ENCODE data around the gene PRICKLE1.

Gene PRICKLE1

DNA sequence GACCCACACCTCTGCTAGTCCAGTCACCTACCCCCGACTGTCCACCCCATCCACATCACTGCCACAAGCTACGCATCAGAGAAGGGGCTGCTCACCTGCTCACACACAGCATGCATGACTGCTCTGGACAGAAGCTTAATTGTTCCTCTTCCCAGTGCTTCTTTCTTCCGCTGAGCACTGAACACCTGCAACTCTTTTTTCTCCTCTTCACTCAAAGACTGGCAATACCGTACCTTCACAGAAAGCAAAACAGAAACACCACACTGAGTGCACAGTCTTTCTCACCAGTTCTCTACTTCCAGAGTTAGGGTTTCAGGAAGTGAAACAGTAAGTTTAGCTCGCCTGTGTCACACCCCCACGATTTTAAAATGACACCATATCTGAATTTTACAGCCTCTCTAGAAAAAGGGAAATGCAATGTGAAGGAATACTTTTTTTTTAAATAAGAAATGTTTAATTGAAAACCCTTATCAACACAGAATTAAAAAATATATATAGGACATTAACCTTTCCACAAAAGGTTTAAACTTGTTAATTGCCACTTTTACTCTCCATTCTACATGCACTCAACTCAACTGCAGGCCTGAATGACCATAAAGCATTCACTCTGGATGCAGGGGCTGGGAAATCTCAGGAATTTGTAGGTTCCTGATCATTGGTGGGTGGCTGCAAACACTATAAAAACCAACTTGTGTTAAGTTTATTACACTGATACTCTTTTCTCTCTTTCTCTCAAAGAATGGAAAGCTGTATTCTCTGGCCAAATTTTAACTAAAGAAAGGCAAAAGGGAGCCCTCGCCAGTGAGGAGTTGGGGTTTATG lies 120.0 kb downstream of the PRICKLE1 start:
- TF ChIP-seq SIN3A (IDR thresholded peaks at IDR 0.05; ENCODE audit: borderline replicate concordance, insufficient read depth, low read length) (no peak), FOXP2 (optimal IDR thresholded peaks at IDR 0.05; ENCODE audit: borderline replicate concordance, extremely low read depth, extremely low read length, insufficient read depth) (no peak), POLR2AphosphoS5 (IDR thresholded peaks at IDR 0.05; ENCODE audit: low read depth, low read length) (no peak), TAF1 (IDR thresholded peaks at IDR 0.05; ENCODE audit: borderline replicate concordance, insufficient read depth, low read length) (no peak)
- TF ChIP-seq, protein P1, sequence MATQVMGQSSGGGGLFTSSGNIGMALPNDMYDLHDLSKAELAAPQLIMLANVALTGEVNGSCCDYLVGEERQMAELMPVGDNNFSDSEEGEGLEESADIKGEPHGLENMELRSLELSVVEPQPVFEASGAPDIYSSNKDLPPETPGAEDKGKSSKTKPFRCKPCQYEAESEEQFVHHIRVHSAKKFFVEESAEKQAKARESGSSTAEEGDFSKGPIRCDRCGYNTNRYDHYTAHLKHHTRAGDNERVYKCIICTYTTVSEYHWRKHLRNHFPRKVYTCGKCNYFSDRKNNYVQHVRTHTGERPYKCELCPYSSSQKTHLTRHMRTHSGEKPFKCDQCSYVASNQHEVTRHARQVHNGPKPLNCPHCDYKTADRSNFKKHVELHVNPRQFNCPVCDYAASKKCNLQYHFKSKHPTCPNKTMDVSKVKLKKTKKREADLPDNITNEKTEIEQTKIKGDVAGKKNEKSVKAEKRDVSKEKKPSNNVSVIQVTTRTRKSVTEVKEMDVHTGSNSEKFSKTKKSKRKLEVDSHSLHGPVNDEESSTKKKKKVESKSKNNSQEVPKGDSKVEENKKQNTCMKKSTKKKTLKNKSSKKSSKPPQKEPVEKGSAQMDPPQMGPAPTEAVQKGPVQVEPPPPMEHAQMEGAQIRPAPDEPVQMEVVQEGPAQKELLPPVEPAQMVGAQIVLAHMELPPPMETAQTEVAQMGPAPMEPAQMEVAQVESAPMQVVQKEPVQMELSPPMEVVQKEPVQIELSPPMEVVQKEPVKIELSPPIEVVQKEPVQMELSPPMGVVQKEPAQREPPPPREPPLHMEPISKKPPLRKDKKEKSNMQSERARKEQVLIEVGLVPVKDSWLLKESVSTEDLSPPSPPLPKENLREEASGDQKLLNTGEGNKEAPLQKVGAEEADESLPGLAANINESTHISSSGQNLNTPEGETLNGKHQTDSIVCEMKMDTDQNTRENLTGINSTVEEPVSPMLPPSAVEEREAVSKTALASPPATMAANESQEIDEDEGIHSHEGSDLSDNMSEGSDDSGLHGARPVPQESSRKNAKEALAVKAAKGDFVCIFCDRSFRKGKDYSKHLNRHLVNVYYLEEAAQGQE (IDR thresholded peaks at IDR 0.05; ENCODE audit: insufficient read depth in 1 of 2, low read depth in 2 of 2, low read length in 2 of 2) = no peak

DNA sequence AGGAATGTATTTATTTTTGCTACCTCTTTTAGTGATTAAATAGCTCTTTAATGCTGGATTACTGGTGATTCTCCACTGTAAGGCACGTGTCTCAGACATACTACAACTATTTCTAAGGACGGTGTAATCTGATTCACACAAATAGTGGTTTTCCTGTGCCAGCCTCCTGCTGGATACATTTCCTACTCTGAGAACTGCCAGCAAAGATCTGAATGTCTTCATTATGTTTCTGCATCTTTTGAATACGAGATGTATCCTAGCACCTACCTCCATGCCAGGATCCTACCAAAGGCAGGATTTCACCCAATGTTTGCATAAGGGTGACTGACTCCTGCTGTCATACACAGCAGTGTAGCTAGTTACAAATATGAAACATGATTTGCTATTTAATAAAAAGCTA lies 120.6 kb downstream of the PRICKLE1 start:
- TF ChIP-seq POLR2AphosphoS5 (IDR thresholded peaks at IDR 0.05; ENCODE audit: low read depth, low read length) (no peak), FOXP2 (optimal IDR thresholded peaks at IDR 0.05; ENCODE audit: borderline replicate concordance, extremely low read depth, extremely low read length, insufficient read depth) (no peak), TAF1 (IDR thresholded peaks at IDR 0.05; ENCODE audit: borderline replicate concordance, insufficient read depth, low read length) (no peak), SIN3A (IDR thresholded peaks at IDR 0.05; ENCODE audit: borderline replicate concordance, insufficient read depth, low read length) (no peak)
- TF ChIP-seq, protein P1 (IDR thresholded peaks at IDR 0.05; ENCODE audit: insufficient read depth in 1 of 2, low read depth in 2 of 2, low read length in 2 of 2) = no peak

DNA sequence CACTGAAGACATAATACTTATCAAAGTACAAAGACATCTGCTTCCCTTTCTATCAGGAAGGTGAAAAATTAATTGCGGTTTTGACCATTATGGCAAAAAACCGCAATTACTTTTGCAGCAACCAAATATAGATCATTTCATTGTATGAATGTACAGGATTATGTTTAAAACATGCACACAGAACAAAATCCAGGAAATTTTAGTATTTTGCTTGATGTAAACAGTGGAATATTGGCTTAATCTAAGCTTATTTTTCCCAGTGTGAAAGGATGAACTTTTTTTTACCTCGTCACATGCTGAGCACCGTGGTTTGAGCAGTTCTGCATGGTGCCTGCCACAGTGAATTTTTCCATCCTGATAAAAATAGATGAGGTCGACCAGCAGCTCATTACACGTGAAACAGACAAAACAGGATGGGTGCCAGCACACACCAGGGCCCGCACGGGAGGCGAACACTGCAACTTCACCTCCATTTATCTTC lies 121.2 kb downstream of the PRICKLE1 start:
- no peak for TF ChIP-seq SIN3A (IDR thresholded peaks at IDR 0.05; ENCODE audit: borderline replicate concordance, insufficient read depth, low read length)
- no peak for TF ChIP-seq FOXP2 (optimal IDR thresholded peaks at IDR 0.05; ENCODE audit: borderline replicate concordance, extremely low read depth, extremely low read length, insufficient read depth)
- TF ChIP-seq, protein P1 (IDR thresholded peaks at IDR 0.05; ENCODE audit: insufficient read depth in 1 of 2, low read depth in 2 of 2, low read length in 2 of 2) = no peak
- no peak for TF ChIP-seq TAF1 (IDR thresholded peaks at IDR 0.05; ENCODE audit: borderline replicate concordance, insufficient read depth, low read length)
- TF ChIP-seq POLR2AphosphoS5 (IDR thresholded peaks at IDR 0.05; ENCODE audit: low read depth, low read length) = no peak

DNA sequence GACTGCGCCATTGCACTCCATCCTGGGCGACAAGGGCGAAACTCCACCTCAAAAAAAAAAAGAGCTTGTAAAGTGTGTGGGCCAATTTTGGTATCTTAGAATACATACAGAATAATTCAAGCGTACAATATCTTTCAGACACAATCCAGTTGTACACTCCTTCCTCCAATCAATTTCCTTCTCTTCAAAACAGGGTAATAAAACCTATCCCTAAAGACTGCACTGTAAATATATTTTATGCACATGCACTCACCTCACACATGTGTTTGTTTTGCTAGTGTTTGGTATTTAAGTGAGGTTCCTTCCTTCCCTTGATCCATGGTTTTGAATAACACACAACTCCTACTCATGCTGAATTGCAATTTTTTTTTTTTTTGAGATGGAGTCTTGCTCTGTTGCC lies 125.9 kb downstream of the PRICKLE1 start:
- TF ChIP-seq TAF1 (IDR thresholded peaks at IDR 0.05; ENCODE audit: borderline replicate concordance, insufficient read depth, low read length) (no peak), POLR2AphosphoS5 (IDR thresholded peaks at IDR 0.05; ENCODE audit: low read depth, low read length) (no peak), FOXP2 (optimal IDR thresholded peaks at IDR 0.05; ENCODE audit: borderline replicate concordance, extremely low read depth, extremely low read length, insufficient read depth) (no peak), SIN3A (IDR thresholded peaks at IDR 0.05; ENCODE audit: borderline replicate concordance, insufficient read depth, low read length) (no peak)
- TF ChIP-seq, protein P1 (IDR thresholded peaks at IDR 0.05; ENCODE audit: insufficient read depth in 1 of 2, low read depth in 2 of 2, low read length in 2 of 2) = no peak
